Endometrium (tissue), 2 donors: ENCODE measurements around the gene ZSCAN1.

Experiments
- FAIRE-seq: peaks from 2 replicates; lab custom pipeline; 2012; peaks lifted over from hg19 to GRCh38; lab: Jason Lieb, UNC
- donor health status: control.
- donor health status: control.

ZSCAN1 gene

DNA sequence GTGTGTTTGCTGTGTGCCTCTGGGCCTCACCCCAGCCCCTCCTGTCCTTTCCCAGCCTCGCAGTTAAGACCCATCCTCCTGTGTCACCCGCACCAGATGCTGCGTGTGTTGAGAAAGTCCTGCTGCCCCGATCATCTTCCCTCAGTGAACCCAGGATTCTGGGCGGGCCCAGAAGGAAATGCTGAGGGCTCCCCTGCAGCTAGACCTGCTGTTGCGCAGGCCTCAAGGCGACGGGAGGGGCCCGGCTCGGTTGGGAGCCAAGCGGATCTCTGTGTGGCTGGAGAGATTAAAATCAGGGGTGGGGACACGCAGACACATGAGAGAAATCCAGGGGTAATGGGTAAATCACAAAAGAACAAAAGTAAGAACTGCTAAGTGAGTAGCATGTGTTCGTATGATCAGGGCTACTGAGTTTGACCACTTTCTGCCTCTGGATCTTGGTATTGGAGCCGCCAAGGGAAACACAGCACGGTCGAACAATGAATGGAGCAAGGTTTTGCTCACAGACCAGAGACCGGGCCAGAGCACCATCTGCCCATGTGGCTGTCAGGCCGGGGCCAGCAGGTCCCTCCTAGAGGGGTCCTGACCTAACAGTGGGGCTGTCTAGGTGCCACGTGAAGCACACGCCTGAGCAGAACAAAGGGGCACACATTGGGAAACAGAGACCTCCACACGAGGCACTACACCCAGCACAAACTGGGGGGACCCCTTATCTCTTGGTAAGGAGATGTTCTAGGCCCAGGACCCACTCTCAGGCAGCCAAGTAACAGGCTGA lies 7.1 kb downstream of the ZSCAN1 start:
- FAIRE-seq = no peak

DNA sequence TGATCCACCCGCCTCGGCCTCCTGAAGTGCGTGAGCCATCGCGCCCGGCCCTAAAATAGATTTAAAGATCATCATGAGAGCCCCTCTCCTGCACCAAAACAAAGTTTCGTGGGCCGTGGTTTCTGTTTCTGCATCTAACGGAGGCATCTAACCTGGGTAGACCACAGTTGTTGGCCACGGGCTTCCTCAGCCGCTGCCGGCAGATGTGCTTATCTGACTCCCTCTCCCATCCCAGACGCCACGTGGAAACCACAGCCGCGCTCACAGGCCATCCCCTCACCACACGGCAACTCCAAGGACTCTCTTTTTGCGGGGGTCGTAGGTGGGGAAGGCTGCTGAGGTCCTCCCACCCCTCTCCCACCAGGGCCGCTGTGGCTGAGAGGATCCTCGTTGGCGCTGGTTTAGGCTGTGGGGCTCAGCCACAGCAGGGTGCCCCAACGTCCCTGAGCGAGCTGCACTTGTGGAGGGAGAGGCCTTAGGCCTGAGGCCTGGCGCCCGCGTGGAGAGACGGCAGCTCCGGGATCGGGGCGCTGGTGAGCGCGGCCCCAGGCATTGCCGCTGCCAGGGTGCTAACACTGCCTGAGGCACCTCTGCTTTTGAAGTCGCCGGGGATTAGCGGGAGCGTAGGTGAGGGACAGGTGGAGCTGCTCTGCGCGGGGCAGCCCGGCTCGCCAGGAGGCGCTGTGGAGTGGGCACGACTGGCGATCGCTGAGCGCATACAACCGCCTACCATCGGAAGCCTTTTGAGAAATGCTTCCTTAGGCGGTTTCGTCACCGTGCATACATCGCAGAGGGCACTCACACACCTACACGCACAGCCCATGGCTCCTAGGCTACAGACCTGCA lies 8.9 kb downstream of the ZSCAN1 start:
- no peak for FAIRE-seq

DNA sequence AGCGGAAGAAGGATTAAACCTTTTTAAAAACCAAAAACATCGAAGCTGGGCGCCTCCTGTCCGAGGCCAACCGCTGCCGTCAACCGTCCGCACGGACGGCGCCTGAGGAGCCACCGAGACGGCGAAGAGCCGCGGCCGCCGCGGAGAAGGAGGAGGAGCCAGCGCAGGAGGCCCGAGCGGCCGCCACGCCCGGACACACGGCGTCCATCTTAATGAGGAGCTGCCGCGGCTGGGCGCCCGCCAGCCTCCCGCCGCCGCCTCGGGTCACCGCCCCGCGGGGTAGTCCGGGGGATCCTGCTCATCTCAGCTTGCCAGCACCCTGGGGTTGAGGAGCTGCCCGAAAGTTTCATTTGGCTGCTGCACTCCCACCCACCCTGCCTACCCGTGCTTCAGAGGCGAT lies 10.6 kb downstream of the ZSCAN1 start:
- FAIRE-seq = no peak

DNA sequence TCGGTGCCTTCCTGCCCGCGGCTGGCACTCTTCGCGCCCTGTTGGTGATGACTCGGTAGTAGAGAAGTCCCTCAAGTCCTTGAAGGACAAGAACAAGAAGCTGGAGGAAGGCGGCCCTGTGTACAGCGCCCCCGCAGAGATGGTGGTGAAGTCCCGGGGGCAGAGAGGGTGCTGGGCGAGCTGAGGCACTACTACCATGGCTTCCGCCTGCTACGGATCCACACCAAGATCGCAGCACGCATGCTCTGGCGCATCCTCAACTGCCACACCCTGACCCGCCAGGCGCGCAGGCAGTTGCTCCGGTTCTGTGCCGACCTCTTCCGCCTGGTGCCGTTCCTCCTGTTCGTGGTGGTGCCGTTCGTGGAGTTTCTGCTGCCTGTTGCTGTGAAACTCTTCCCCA lies 11.1 kb downstream of the ZSCAN1 start:
- FAIRE-seq = no peak

DNA sequence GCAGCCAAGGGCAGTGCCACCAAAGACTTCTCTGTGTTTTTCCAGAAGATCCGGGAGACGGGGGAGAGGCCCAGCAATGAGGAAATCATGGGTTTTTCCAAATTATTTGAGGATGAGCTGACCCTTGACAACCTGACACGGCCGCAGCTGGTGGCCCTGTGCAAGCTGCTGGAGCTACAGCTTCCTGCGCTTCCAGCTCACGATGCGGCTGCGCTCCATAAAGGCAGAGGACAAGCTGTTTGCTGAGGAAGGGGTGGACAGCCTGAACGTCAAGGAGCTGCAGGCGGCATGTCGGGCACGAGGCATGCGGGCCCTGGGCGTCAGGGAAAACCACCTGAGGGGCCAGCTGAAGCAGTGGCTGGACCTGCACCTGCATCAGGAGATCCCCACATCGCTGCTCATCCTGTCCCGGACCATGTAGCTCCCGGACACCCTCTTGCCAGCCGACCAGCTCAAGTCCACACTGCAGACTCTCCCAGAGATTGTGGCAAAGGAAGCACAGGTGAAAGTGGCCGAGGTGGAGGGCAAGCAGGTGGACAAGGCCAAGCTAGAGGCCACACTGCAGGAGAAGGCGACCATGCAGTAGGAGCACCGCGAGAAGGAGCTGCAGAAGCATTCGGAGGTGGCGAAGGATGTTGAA lies 11.7 kb downstream of the ZSCAN1 start:
- FAIRE-seq = no peak

DNA sequence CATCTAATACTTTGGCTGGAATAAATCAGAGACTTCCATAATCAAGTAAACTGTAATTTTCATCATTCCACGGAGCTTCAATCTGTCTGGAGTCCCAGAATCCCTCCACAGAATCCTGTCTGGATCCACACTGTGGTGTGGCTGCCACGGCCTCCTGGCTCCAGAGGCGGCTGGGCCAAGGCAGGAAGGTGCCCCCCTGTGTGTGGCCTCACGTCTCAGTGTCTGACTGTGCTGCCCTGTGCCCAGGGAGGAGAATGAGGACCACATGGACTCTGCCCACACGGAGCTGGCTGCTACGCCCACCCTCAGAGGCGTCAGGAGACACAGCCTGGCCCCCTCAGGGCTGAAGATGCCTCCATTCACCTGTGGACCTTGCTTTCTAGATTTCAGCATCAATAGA lies 13.0 kb downstream of the ZSCAN1 start:
- no peak for FAIRE-seq

DNA sequence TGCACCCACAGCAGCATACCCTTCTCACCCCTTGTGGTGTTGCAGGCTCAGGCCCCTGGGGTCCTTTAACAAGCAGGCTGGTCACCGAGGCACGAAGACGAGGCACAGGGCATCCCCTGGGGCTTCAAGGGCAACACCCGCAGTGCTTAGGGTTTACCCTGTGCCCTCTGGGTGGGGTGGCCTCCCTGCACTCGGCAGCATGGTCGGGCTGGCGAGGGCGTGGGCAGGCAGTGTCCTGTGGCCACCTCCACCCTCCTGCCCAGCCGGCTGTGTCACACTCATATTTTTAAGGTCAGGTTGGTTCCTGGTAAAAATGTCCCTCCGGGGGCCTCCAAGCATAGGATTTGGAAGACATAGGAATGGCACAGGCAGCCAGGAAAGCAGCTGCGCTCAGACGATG lies 13.8 kb downstream of the ZSCAN1 start:
- FAIRE-seq = no peak

DNA sequence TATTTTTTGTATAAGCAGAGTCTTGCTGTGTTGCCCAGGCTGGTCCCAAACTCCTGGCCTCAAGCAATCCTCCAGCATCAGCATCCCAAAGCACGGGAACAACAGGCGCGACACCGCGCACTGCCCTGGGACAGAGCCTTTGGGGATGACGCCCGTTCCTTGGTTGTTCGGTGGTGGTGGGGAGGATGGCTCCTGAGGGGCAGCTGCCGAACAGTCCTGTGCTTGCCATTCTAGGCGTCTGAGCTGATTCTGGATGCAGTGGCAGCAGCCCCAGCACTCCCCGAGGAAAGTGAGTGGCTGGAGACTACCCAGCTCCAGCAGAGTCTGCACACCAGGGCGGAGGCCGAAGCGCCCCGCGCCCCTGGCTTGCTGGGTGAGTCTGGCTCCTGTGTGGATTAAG lies 18.4 kb downstream of the ZSCAN1 start:
- FAIRE-seq = no peak

DNA sequence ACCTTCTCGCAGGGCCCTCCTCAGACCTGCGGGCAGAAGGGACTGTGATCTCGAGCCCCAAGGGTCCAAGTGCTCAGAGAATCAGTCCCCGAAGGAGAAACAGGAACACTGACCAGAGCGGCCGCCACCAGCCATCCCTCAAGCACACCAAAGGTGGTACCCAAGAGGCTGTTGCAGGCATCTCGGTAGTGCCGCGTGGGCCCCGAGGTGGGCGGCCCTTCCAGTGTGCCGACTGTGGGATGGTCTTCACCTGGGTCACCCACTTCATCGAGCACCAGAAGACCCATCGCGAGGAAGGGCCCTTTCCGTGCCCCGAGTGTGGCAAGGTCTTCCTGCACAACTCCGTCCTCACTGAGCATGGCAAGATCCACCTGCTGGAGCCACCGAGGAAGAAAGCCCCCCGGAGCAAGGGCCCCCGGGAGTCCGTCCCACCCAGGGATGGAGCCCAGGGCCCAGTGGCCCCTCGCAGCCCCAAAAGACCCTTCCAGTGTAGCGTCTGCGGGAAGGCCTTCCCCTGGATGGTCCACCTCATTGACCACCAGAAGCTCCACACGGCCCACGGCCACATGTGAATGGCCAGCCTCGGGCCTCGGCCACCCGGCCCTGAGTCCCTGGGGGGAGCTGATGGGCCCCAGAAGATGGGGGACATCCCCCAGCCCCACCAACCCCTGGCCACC lies 19.8 kb downstream of the ZSCAN1 start:
- FAIRE-seq = no peak

DNA sequence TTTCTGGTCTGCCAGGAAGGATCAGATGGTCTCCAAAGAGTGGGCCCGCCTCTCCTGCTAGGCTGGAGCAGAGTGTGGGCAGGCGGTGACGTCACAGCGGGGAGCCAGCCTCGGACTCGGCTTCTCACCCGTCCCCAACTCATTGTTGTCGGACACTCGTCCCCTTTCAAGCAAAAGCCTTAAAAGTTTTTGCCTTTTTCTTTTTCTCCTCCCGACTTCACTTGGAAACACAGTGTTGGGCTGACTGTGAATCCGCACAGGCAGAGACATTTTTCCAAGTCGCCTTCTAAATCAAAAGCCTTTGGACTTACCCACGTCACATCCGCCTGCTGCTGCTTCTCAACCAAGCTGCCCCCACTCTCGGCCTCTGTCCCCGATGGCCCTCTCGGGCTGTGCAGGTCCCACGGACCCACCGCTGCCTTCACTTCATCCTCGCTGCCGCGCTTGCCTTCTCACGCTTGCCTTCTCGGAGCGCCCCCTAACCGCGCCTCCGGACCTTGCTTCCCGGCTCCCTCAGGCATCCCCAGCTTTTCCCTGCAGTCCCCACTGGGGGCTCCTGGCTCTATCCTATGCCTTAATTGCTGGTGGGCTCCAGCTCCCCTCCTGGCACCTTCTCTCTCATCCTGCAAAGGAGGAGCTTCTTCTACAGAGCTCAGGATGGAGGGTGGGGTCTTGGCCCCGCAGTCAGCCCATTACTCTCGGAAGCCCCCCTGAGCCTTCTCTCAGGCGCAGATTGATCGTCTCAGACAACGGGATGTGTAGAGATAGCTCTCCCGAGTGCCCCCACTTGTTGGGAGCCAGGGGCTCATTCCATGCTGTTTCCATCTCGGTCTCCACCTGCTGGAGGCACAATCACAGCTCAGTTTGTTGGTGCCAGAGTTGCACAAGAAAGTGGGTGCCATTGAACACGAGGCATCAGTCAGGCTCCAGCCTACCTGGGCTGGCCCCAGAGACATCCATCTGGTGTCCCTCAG lies 21.4 kb downstream of the ZSCAN1 start:
- FAIRE-seq = no peak

DNA sequence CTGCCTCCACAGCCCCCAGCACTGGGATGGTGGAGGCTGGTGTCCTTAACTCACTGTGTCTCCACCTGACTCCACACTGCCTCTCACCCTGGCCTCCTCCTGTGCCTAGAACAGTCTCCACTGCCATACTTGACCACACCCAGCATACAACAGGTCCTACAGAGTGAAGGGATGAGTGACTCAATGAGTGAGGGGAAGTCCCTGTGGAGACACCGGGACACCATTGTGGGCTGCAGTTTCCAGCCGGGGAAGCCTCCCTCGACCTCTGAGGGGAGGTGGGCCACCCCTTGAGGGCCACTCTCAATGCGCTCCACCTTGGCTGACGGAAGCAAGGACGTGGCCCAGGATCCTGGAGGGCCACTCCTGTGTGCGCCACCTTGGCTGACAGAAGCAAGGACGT lies 22.4 kb downstream of the ZSCAN1 start:
- no peak for FAIRE-seq

DNA sequence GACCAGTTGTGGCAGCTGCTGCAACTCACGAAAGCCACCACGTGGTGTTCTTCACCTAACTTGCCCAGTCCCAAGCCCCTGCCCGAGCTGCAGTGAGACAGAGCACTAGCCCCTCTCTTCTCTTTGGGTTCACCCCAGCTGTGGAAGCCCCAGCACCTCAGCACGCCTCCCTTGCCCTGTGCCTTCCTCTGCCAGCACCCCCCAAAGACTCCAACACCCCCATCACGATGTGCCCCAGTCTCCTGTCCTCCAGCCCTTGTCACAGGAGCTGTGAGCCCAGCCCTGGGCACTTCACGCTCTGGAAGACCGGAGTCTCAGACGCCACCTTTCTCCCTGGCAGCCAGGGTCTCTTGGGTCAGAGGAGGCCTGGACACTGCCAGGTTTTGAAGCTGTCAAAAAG lies 23.0 kb downstream of the ZSCAN1 start:
- FAIRE-seq = no peak

DNA sequence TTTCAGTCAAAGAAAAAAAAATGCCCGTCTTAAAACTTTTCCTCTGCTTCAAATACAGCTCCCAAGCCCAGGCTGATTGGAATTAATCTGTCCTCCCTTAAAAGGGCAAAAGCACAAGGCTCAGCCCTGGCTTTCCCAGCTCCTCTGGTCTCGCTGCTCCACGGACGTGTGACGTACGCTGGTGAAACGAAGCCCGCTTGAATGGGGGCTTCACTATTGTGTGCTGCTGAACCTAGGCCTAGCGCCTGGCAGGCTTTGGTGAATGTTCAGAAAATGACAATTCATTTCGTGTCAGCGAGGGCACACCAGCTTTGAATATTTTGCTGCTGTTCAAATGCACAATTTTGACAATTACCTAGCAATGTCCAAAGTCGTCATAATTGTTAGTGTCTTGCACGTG lies 24.6 kb downstream of the ZSCAN1 start:
- FAIRE-seq = no peak

DNA sequence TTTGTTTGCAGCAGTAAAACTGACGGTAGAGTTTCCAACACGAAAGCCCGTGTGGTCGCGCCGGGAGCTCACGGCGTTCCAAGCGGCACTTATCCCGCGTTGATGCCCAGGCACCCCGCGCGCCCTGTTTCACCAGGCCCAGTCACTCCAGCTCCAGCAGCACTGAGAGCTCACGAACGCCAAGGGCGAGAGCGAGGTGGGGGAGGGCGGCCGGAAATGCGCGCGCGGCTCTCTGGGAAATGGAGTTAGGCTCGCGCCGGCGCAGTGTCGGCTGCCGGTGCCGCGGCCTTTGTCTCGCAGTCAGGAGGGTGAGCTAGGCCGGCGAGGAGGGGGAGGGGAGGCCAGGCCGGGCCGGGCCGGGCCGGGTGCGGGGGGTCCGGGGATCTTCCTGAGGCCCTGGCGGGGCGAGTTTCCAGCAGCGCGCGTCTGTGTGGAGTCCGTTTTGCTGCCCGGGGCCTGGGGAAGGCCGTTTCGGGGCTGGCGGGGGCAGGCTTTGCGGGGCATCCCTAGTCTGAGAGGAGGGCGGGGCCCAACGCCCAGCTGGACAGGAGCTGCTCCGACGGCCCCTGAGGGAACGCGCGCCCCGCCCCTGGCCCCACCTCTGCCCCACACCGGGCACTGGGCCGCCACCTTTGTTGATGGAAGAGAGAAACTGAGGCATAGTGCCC lies 25.3 kb downstream of the ZSCAN1 start, which contains the start of gene ZNF135:
Gene ZNF135, plus strand, starts transcription at position 280 of the 668 bp plus-strand sequence. CDS start 721 bp downstream, outside the sequence.
- FAIRE-seq = no peak

DNA sequence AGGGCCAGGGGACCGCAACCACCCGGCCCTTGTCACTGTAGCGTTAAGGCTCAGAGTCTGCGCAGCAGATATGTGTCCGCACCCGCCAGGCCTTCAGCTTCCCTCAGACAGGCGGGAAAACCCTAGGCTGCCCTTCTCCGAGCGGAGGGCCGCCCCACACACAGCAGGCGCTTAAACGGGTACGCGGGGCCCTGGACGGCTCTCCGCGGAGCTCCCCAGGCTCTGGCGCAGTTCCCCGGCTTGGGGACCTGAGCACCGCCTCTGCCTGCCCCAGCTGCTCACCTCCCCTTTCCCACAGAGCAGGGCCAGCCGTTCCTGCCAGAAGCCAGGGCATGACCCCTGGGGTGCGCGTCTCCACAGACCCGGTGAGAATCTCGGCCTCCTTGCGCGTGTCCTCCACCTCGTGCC lies 25.9 kb downstream of the ZSCAN1 start:
- no peak for FAIRE-seq

DNA sequence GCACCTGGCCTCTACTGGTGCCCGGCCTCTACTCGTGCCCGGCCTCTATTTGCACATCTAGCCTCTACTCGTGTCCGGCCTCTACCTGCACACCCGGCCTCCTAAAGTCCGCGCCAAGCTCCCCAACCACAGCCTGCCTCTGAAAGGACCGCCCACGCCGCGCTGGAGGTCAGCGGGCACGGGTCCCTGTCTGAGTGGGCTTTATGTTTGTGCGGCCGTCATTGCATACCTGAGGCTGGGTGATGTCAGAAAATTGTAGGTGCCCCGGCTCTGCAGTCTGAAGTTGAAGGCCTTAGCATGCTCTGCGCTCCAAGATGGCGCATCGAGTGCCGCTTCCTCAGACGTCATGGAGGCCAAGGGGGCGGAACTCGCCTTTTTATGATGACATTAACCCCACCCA lies 26.4 kb downstream of the ZSCAN1 start:
- no peak for FAIRE-seq

DNA sequence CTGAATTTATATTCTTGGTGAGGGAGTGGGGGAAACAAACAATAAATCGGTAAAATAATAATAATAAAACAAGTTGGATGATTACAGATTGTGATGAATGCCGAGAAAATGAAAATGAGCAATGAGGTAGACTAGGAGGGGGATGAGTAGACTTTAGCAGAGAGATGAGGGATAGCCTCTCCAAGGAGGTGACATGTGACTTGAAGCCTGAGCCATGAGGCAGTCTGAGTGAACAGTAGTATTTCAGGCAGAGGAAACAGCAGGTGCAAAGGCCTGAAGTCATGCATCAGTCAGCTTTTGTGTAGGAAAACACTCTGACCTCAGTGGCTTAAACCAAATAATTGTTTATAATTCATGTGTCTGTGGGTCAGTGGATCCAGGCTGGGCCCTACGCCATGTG lies 29.9 kb downstream of the ZSCAN1 start:
- FAIRE-seq = no peak

DNA sequence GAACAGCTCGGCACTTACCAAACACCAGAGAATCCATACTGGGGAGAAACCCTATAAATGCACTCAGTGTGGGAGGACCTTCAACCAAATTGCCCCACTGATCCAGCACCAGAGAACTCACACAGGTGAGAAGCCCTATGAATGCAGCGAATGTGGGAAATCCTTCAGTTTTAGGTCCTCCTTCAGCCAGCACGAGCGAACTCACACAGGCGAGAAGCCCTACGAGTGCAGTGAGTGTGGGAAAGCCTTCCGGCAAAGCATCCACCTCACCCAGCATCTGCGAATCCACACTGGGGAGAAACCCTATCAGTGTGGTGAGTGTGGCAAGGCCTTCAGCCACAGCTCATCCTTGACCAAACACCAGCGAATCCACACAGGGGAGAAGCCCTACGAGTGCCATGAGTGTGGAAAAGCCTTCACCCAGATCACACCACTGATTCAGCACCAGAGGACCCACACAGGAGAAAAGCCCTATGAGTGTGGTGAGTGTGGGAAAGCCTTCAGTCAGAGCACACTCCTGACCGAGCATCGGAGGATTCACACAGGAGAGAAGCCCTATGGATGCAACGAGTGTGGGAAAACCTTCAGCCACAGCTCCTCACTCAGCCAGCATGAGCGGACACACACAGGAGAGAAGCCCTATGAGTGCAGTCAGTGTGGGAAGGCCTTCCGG lies 33.6 kb downstream of the ZSCAN1 start:
- no peak for FAIRE-seq

DNA sequence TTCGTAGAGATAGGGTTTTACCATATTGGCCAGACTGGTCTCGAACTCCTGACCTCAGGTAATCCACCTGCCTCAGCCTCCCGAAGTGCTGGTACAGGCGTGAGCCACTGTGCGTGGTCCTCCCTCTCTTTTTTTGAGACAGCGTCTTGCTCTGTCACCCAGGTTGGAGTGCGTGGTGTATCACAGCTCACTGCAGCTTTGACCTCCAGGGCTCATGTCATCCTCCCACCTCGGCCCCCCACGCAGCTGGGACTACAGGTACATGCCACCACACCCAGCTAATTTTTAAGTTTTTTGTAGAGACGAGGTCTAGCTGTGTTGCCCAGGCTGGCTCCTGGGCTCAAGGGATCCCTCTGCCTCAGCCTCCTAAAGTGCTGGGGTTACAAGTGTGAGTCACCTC lies 46.0 kb downstream of the ZSCAN1 start:
- FAIRE-seq = no peak

DNA sequence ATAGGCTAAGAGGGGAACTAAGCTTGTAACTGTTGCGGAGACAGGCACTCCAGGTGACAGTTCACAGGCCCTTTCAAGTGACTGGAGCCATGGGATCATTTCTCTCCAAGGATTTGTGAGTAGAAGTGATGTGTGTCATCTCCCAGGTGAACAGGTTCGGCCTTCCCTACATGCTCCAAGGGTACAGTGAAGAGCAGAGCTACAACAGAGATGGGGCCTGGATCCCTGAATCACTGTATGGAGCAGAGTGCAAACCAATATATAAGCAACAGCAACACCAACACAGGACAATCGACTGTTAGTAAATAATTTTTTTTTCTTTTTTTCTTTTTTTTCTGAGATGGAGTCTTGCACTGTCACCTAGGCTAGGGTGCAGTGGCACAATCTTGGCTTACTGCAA lies 49.2 kb downstream of the ZSCAN1 start:
- FAIRE-seq = no peak
